RCC 7860 (cell line): Measurements from ENCODE around the gene SDSL.

Experiments
- DNase-seq: peaks from one replicate; pipeline ENCODE4 v3.0.0-alpha.2; 2015; ENCODE audit warnings: low spot score
- FAIRE-seq: peaks from 2 replicates; lab custom pipeline; 2012; peaks lifted over from hg19 to GRCh38; lab: Jason Lieb, UNC

The SDSL gene

DNA sequence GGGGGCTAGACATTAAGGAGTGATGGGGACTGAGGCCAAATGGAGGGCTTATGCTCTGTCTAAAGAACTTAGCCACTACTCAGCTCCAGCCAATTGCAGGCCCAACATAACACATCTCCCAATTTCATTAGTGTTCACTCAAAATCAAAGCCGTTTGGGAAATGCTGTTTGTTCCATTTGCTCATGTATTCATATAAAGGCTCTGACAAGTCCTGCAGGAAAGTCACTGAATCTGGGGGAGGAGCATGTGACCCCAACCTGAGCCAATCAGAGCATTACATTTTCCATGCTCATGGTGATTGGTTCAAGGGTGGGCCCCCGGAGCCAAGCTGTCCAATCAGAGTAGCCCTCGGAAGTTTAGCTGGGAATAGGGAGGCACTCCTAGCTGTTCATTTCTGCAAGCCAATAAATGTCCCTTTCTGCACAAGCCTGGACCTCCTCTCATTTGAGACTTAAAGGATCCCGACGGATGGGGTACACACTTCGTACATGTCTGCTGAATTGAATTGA is 20.9 kb downstream of the SDSL start:
- no peak for FAIRE-seq

DNA sequence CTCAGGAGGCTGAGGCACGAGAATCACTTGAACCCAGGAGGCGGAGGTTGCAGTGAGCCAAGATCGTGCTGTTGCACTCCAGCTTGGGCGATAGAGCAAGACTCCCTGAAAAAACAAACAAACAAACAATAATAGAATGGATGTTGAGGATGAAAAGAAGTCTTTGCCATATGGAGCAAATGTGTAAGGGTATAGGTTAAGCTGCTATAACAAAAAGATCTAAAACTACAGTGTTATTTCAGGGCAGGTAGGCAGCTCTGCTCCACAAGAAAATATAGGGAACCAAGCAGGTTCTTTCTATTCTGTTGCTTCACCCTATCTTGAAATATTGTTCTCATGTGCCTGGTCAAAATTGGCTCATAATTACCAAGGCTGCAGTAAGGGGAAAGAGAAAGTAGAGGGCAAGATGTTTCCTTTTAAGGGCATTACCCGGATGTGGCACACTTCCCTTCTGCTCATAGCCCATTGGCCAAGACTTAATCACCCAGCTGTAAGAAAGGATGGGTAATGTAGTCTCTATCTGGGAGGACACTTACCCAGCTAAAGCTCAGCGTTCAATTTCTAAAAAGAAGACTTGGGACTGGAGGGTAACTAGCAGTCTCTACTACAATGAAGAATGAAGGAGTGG is 23.5 kb downstream of the SDSL start:
- no peak for FAIRE-seq
- no peak for DNase-seq

More for the DNA sequence above, 20.9 kb downstream of the SDSL start:
- no peak for DNase-seq

DNA sequence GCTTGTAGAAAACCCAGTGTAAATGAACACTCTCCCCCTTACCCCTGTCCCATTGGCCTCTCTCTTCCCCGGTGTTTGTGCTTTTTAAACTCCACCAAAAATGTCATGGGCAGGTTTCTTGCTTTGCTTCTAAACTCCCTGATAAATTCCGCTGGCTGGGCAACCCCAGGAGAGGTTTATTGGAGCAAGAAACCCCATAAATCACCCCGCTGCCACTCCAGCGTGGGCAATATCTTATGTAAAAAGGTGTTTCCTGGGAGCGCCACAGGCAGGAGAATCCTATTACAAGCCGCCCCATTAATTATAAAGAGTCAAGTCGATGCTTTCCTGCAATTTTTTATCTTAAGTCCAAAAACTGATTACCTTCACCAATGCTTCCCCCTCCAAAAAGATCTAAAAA is 26.7 kb downstream of the SDSL start:
- DNase-seq (no peak), FAIRE-seq (no peak)

DNA sequence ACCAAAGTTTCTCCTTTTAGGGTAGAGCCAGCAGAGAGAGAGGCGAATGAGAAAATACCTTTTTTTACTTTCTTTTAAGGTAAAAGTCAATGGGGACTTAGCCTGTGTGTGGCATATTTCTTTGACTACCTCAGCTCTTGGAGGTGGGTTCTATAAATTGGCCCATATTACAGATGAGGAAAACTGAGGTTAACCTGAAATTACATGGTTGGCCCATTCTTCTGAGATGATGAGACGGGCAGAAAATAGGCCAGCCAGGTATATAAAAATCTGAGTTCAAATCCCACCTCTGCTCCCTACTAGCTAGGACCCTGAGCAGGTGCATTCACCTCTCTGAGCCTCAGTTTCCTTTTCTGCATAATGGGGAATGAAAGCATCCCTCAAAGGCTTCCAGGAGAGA is 27.1 kb downstream of the SDSL start:
- DNase-seq: no peak
- no peak for FAIRE-seq

DNA sequence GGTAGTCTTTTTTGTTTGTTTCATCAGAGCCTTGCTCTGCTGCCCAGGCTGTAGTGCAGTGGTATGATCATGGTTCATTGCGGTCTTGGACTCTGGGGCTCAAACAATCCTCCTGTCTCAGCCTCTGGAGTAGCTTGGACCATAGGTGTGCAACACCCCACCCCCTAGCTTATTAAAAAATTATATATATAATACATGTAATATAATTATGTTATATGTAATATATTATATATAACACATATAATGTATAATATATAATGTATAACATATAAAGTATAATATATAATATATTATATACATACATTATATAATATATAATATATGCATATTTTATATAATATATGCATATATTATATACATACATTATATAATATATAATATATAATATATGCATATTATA is 27.7 kb downstream of the SDSL start:
- no peak for DNase-seq
- FAIRE-seq: peak; percentile 96

DNA sequence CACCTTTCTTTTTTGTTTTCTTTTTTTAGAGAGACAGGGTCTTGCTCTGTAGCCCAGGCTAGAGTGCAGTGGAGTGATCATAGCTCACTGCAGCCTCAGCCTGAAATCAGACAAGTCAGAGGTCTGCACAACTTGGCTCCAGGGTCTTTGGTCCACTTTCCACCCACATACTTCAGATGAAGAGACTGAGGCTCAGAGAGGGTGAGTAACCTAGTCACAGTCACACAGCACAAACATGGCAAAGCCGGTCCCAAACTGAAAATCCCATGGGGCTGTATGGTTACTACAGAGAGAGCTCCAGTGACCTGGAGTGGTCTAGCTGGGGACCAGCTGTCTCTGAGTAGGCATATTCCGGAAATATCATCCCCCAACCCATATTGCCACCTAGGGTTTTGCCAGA is 30.3 kb downstream of the SDSL start:
- DNase-seq (no peak), FAIRE-seq (no peak)

DNA sequence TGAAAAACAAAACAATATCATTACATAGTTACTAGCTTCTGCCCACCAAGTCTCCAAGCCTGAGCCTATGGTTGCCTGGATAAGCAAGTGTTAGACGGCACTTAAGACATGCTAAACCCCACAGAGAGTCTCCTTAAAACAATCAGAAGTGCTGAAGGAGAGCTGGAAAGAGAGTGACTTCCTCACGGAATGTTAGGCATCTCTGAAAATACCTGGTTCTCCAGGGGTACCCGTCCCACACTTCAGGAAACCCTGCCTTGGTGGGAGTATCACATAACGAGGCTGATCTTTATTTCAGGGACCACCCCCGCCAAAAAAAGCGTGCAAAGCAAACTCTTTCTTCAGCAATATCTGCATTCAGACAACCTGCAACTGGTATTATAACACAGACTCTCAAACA is 31.1 kb downstream of the SDSL start:
- no peak for DNase-seq
- FAIRE-seq: no peak

DNA sequence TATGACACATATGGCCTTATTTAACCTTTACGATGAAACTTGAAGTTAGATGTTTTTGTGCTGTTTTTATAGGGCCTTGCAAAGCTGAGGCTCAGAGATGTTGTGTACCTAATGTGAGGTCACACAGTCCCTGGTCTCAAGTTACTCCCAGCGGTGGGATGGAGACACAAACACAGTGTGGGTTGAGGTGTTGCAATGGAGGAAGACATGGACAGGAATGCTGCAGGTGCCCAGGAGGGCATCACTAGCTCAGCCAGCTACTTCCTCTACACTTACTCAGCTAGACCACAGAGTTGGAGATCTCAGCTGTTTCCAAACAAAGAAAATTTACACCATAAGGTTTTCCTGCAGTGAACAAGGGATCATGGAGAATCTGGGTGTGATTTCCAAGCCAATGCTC is 34.0 kb downstream of the SDSL start:
- no peak for DNase-seq
- FAIRE-seq: no peak

DNA sequence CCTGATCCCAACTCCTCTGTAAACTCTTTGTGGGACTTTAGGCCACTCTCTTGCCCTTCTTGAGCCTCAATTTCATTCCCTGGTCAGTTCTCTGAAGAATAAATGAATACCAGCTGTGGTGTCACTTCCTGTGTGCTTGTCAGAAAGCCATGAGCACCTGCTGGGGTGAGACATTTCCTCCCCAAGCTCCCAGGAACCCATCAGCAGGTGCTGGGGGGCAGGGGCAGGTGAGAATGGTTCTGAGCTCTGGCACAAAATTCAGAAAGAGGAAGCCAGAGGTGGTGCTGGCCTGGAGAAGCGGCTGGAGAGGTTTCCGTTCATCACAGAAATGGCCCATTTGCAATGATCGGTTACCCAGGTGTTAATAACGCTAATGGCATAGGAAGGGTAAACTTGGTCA is 34.6 kb downstream of the SDSL start:
- FAIRE-seq: no peak

DNA sequence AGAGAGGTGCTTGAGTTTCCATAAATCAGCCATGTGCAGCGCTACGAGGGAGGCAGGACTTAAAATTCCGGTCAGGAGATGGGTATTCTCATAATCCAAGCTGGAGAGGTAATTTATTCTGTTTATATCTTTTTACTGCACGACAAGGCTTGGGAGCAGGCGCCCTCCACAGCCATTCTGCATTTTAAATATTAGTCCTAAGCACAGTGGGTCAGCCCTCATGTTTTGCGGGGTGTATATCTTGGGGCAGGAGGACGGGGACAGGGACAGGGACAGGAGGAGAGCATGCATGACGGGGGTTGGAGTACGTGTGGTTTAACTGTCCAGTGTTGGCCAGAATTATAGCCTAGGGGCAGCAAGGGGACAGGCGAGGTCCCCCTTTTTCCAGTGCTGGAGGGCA is 35.0 kb downstream of the SDSL start:
- DNase-seq: no peak
- FAIRE-seq: no peak

More for the DNA sequence above, 34.6 kb downstream of the SDSL start:
- DNase-seq: no peak

DNA sequence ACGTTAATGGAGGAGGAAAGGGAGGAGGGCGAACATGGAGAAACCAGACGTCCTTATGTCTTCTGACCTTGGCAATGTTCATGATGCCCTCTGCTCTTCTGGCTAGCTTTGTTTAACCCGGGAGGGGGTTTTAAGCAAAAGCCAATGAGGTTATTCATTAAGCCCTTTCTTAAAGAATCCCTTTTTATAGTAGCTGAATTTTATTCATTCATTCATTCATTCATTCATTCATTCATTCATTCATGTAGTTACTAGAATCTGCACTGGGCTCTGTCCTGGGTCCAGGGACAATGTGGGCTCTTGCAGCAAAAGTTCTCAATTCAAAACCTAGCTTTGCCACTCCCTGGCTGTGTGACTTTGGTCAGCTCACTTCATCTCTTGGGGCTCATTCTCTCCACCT is 35.5 kb downstream of the SDSL start:
- no peak for FAIRE-seq
- no peak for DNase-seq

DNA sequence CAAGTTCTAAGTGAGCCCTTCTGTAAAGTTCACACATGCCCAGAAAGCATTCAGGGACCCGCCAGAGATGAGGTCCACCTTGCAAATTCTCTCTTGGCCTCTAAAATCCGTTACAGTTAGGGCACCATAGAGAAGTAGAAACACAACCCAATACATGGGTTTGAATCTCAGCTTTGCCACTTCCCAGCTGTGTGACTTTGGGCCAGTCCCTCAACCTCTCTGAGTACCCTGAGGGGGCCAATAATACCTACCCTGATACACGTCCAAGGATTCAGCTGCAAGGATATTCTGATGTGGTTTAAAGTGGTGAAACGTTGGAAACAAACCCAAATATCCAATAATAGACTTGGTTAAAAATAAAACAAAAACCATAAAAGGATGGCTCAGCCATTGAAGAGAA is 37.8 kb downstream of the SDSL start:
- DNase-seq (no peak), FAIRE-seq (no peak)

DNA sequence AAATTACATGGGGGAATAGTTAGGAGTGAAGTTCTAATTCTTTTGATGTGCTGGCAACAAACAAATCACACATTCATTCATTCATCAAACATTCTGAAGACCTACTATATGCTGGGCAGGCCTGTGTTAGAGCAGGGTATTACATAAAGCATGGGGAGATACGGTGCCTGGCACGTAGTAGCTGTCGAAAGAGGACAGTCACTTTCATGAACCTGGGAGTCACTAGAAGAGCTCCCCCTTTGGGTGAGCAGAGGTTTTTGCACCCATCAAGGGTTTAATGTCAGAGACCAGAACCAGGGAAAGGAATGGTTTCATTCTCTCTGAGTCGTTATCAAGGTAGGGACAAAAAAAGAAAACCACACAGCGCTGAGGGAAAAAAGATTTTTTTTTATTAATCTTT is 39.5 kb downstream of the SDSL start:
- peak; percentile 21 for DNase-seq

DNA sequence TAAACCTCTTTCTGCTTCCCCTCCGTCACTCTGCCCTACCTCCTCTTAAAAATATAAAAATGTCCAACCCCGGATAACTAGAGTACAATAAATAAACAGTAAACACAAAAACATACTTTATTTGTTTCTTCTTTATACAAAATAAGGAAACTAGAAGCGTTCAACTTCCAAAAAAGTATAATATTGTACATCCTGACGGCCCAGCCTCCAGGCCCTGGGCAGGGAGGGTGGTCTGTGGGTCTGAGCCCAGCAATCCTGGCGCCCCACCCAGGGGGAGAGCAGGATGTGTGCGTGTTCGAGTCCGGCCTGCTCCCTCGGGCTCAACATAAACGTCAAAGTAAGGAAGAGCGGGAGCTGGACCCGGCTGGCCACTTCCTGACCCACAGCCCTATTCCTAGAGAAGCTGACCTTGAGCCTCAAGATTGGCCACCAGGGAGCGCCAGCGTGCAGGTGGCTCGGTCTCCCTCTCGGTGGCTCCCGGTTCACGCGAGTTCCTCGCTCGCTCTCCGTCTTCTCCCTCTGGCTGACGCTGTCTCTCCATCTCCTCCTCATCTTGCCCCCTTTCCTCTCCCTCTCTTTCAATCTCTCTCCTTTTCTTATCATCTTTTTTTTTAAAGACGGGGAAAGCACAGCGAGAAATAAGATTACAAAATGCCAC is 40.1 kb downstream of the SDSL start:
- FAIRE-seq (no peak), DNase-seq (peak; percentile 53)

More for the DNA sequence above, 39.5 kb downstream of the SDSL start:
- no peak for FAIRE-seq

DNA sequence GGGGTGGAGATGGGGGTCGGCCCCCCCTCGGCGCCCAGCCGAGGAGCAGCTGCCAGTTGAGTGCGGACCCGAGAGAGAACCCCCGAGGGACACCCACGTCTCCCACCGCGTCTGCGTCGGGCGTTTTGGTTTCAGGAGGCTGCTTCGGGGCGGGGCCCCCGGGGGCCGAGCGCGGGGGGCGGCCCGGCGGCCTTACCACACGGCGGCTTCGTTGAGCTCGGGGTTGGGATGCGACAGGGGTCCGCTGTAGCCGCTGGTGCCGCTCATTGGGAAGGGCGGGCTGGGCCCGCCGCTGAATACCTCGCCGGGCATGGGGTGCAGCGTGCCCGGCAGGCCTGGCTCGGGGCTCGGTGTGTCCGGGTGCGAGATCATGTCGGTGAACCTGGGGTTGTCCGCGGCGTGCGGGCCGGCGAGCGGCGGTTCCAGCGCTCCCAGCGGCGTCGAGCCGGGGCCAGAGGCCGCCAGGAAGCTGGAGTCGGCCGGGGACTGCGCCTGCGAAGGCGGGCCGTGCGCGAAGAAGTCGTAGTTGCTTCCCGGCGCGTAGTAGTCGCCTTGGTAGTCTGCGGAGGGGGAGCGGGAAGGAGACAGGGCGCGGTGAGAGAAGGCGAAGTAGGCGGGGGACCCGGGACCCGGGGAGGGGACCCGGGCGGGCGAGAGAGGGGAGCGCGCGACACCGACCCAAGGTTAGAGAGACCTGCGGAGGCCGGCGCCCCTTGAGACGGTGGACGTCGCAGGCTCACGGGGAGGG is 41.0 kb downstream of the SDSL start:
- DNase-seq (no peak), FAIRE-seq (no peak)

DNA sequence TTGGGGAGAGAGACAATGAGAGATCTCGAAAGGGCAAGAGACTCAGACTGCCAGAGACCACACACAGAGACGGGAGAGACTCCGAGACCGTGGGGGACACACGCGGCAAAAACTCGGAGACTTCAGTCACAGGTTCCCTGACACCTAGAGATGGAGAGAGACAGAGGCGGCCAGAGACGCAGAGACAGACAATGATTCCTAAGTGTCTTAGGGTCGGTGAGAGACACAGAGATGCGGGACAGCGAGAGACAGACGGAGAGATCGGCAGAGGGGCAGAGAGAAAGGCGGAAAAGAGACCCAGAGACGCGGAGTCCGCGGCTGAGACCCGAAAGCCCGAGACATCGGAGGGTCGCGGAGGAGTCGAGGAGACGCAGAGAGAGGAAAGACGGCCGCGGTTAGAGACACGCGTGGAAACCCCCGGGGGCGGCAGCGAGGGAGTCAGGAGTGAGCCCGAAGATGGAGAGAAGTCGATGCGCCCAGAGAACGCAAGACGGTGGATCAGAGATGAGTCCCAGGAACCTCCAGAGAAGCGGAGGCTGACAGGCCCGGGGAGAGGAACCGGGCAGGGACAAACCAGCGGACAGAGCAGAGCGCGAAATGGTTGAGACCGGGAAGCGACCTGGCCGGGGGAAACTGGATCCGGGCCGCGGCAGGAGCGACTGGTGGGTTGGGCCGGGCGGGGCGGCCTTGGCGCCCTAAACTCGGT is 41.7 kb downstream of the SDSL start:
- FAIRE-seq: no peak
- no peak for DNase-seq

DNA sequence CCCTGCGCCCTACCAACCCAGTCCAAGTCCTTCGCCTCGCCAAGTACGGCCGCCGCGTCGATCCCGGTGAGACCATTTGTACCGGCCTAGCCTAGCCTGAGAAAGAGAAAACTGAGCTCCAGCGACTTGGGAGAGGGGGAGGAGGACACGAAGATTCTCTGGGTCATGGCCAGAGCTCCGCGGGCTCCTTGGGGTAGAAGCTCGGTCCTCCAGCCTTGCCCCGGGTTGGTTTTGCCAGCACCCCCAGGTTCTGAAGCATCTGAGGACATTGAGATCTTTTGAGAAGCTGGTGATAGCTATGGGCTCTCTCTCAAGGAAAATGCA is 42.2 kb downstream of the SDSL start:
- FAIRE-seq (no peak), DNase-seq (no peak)

DNA sequence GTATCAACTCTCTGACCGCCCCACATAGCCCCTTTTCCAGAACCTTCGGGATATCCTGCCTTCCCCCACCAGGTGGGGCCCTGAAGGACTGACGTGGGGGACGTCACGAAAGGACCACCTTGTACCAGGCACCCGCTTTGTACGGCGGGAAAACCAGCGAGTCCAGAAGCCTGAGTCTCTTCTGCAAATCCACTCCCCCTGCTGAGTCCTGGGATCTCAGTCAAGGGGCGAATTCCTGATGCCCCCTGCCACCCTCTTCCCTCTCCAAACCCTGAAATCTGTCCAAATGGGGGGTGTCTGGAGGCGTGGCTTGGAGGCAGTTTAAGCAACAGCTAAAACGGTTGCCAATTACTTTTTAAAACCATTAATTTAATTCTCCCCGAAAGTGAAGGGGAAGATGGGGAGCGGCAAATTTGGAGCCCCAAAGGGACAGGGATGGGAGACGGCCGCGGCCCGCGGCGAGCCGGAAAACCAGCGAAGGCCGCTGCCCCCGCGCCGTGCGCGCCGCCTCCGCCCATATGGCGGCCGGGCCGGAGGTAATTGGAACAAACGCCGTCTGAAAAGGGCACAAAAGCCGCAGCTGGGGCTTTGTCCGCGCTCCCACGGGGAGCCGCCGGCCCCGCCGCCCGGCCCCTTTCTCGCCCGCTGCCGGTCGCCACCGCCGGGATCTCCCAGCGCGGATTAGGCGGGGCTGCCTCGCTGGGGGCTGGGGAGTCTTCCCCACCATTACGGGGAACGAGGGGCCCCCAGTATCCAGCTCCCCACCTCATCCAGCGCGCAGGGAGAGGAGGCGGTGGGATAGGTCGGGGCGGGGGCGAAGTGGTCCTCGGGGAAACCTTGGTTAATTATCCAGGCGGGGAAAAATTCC is 42.9 kb downstream of the SDSL start:
- no peak for FAIRE-seq
- no peak for DNase-seq

DNA sequence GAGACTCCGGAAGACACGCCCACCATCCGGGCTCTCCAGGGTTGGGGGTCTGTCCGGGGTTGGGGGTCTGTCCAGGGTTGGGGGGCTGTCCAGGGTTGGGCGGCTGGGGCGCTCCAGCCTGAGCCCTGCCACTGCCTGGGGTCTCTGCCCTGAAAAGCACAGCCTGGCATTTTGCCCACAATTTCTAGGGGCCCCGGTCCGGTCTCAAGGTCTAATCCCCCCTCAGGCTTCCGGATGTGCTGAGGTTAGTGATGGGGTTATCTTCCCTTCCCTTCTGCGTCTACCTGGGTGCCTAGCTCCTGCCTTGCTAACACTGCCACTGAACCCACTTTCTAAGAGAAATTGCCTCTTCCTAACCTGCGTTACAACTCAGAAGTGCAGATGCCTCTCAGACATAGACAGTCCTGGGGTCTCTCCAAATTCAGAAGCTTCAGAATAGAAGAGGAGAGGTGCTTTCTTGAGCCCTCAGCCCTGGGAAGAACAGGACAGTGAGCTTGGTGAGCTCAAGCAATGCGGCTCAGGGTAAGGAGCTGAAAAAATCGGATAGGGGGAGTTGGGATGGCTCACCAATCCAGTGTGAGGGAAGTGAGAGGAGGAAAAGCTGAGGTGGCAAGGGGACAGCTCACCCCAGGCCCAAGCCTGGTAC is 43.8 kb downstream of the SDSL start:
- no peak for DNase-seq
- FAIRE-seq: no peak
